ENCODE data around the gene CTTNBP2. TPM values are rescaled to one million over a fixed set of nuclear protein-coding genes. Genes with fewer than 3 reads are reported as not detected.
A peak's percentile ranks its signal among the peaks of the same experiment; 100 is the strongest.

Gene CTTNBP2
- polyA plus RNA-seq, 2 of the 4 experiments (the other 2 are of a cell fraction): 0.18 to 0.25 TPM

DNA sequence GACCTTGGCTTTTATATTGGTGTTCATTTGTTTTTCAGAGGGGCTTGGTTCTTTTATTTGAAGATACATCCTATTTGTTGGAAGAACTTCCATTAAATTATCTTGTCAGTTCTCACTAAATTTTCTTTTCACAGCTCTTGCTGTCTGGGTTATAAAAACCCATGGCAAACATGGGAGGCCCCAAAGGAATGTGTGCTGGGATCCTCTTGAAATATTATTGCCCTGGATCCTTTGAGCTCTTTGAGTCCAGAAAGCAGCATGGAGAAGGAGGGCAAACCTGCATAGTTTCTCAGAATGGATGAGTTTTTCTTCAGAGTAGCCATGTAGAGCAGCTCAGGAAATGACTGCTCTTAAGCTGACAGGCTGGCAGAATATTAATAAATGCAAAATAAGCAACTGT, 187.4 kb downstream of the CTTNBP2 start:
- POLR2A ChIA-PET: no interaction called here
- CTCF ChIA-PET: interaction anchor here (0.9 kb wide), 1 partner anchor 227 kb away, joined by 5 read pairs; no protein-coding TSS in a partner anchor
- TF ChIP-seq, protein P1, sequence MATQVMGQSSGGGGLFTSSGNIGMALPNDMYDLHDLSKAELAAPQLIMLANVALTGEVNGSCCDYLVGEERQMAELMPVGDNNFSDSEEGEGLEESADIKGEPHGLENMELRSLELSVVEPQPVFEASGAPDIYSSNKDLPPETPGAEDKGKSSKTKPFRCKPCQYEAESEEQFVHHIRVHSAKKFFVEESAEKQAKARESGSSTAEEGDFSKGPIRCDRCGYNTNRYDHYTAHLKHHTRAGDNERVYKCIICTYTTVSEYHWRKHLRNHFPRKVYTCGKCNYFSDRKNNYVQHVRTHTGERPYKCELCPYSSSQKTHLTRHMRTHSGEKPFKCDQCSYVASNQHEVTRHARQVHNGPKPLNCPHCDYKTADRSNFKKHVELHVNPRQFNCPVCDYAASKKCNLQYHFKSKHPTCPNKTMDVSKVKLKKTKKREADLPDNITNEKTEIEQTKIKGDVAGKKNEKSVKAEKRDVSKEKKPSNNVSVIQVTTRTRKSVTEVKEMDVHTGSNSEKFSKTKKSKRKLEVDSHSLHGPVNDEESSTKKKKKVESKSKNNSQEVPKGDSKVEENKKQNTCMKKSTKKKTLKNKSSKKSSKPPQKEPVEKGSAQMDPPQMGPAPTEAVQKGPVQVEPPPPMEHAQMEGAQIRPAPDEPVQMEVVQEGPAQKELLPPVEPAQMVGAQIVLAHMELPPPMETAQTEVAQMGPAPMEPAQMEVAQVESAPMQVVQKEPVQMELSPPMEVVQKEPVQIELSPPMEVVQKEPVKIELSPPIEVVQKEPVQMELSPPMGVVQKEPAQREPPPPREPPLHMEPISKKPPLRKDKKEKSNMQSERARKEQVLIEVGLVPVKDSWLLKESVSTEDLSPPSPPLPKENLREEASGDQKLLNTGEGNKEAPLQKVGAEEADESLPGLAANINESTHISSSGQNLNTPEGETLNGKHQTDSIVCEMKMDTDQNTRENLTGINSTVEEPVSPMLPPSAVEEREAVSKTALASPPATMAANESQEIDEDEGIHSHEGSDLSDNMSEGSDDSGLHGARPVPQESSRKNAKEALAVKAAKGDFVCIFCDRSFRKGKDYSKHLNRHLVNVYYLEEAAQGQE (IDR thresholded peaks at IDR 0.05): no peak
- TF ChIP-seq NR3C1 (IDR thresholded peaks at IDR 0.05) (no peak), HDAC2 (IDR thresholded peaks at IDR 0.05) (no peak), ESRRA (IDR thresholded peaks at IDR 0.05; ENCODE audit: borderline replicate concordance, low read length) (no peak), CHD4 (IDR thresholded peaks at IDR 0.05; ENCODE audit: borderline replicate concordance) (no peak), SMC3 (IDR thresholded peaks at IDR 0.05) (no peak), HOXA7 (CRISPR knock-in tag; IDR thresholded peaks at IDR 0.05) (no peak), EHF (CRISPR knock-in tag; IDR thresholded peaks at IDR 0.05) (no peak), RAD21 (conservative IDR thresholded peaks at IDR 0.05 in 1 of 2, IDR thresholded peaks at IDR 0.05 in 1 of 2) (no peak), FOSB (CRISPR knock-in tag; IDR thresholded peaks at IDR 0.05) (no peak), ZSCAN20 (CRISPR knock-in tag; IDR thresholded peaks at IDR 0.05) (no peak), RNF2 (IDR thresholded peaks at IDR 0.05; ENCODE audit: borderline replicate concordance, low read depth) (no peak), MAFK (IDR thresholded peaks at IDR 0.05; ENCODE audit: partially characterized antibody) (no peak), HOXB5 (CRISPR knock-in tag; IDR thresholded peaks at IDR 0.05) (no peak), PHF8 (IDR thresholded peaks at IDR 0.05; ENCODE audit: borderline replicate concordance, low read depth) (no peak), GATA3 (IDR thresholded peaks at IDR 0.05; ENCODE audit: borderline replicate concordance) (no peak)
- TF ChIP-seq, protein P2, sequence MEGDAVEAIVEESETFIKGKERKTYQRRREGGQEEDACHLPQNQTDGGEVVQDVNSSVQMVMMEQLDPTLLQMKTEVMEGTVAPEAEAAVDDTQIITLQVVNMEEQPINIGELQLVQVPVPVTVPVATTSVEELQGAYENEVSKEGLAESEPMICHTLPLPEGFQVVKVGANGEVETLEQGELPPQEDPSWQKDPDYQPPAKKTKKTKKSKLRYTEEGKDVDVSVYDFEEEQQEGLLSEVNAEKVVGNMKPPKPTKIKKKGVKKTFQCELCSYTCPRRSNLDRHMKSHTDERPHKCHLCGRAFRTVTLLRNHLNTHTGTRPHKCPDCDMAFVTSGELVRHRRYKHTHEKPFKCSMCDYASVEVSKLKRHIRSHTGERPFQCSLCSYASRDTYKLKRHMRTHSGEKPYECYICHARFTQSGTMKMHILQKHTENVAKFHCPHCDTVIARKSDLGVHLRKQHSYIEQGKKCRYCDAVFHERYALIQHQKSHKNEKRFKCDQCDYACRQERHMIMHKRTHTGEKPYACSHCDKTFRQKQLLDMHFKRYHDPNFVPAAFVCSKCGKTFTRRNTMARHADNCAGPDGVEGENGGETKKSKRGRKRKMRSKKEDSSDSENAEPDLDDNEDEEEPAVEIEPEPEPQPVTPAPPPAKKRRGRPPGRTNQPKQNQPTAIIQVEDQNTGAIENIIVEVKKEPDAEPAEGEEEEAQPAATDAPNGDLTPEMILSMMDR (IDR thresholded peaks at IDR 0.05): no peak
- TF ChIP-seq, protein P3, sequence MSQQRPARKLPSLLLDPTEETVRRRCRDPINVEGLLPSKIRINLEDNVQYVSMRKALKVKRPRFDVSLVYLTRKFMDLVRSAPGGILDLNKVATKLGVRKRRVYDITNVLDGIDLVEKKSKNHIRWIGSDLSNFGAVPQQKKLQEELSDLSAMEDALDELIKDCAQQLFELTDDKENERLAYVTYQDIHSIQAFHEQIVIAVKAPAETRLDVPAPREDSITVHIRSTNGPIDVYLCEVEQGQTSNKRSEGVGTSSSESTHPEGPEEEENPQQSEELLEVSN (IDR thresholded peaks at IDR 0.05; ENCODE audit: borderline replicate concordance, low read depth): no peak
- TF ChIP-seq, protein P4, sequence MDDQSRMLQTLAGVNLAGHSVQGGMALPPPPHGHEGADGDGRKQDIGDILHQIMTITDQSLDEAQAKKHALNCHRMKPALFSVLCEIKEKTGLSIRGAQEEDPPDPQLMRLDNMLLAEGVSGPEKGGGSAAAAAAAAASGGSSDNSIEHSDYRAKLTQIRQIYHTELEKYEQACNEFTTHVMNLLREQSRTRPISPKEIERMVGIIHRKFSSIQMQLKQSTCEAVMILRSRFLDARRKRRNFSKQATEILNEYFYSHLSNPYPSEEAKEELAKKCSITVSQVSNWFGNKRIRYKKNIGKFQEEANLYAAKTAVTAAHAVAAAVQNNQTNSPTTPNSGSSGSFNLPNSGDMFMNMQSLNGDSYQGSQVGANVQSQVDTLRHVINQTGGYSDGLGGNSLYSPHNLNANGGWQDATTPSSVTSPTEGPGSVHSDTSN (IDR thresholded peaks at IDR 0.05): no peak

More for the DNA sequence above, 187.4 kb downstream of the CTTNBP2 start:
- H3K4me3 ChIP-seq: no peak overlapping the region
- no peak overlapping the region for H3K4me2 ChIP-seq
- peak overlapping the region in 1 of 2 experiments; percentile 32; a peak in 2 of 6 replicates for H3K27ac ChIP-seq
- DNase-seq (ENCODE audit: low read depth in 1 of 2, low spot score in 1 of 2): no peak
- FAIRE-seq: no peak
- H3K4me1 ChIP-seq: peaks cover 37% of the 10 kb centered on the region
- no peaks in the 10 kb centered on the region for H3K9me3 ChIP-seq
- ATAC-seq: no peak

All from A549 (cell line).